NCI-H345 treated with DMSO at 0.1 percent for 48 hours (cell line): Measurements from ENCODE around the gene CDH4.
"Not testable (repeated sequence)": the region's sequence is repeated elsewhere in the genome, so short reads cannot be mapped to it uniquely, and the experiment has no call there.

Experiments
- DNase-seq: peaks from one replicate; lab custom pipeline; 2025; ENCODE audit not compliant: unreplicated experiment; lab: John Stamatoyannopoulos, UW

CDH4 gene

GRCh38 chr20:61253640-61254511 is 1.8 kb downstream of the CDH4 start:
- DNase-seq = no peak

- no peak for DNase-seq
These were observed 3.0 kb downstream of the CDH4 start for GRCh38 chr20:61254881-61255626.

GRCh38 chr20:61256365-61256764 is 4.3 kb downstream of the CDH4 start:
- DNase-seq = no peak

- no peak for DNase-seq
These were observed 4.8 kb downstream of the CDH4 start for GRCh38 chr20:61256824-61257223.

GRCh38 chr20:61257611-61258010 is 5.5 kb downstream of the CDH4 start:
- DNase-seq = no peak

- DNase-seq = no peak
These were observed 7.7 kb downstream of the CDH4 start for GRCh38 chr20:61259741-61260140.

GRCh38 chr20:61260905-61261304 is 8.8 kb downstream of the CDH4 start:
- DNase-seq = no peak

- DNase-seq = no peak
These were observed 10.0 kb downstream of the CDH4 start for GRCh38 chr20:61262036-61262435.

GRCh38 chr20:61262514-61262913 is 10.5 kb downstream of the CDH4 start:
- no peak for DNase-seq

GRCh38 chr20:61263084-61263695 is 11.1 kb downstream of the CDH4 start:
- no peak for DNase-seq

GRCh38 chr20:61263938-61264337 is 11.9 kb downstream of the CDH4 start:
- DNase-seq = no peak

- DNase-seq = no peak
These were observed 15.2 kb downstream of the CDH4 start for GRCh38 chr20:61267241-61267640.

- no peak for DNase-seq
These were observed 16.0 kb downstream of the CDH4 start for GRCh38 chr20:61268024-61268423.

GRCh38 chr20:61271312-61272231 is 19.5 kb downstream of the CDH4 start:
- DNase-seq = no peak

GRCh38 chr20:61273024-61273423 is 21.0 kb downstream of the CDH4 start:
- DNase-seq = not testable (repeated sequence)

GRCh38 chr20:61273666-61274065 is 21.6 kb downstream of the CDH4 start:
- not testable (repeated sequence) for DNase-seq

- no peak for DNase-seq
These were observed 22.3 kb downstream of the CDH4 start for GRCh38 chr20:61274326-61274725.

- no peak for DNase-seq
These were observed 26.2 kb downstream of the CDH4 start for GRCh38 chr20:61278296-61278695.

GRCh38 chr20:61279621-61280150 is 27.6 kb downstream of the CDH4 start:
- no peak for DNase-seq

- no peak for DNase-seq
These were observed 28.3 kb downstream of the CDH4 start for GRCh38 chr20:61280217-61280980.
